GM12878 (cell line): Measurements from ENCODE around the gene CPD. TPM values are rescaled to one million over a fixed set of nuclear protein-coding genes. Genes with fewer than 3 reads are reported as not detected.

Experiments
- ATAC-seq: fragments of 200-7000 bp; cut with Tn5 transposase; 3 replicates; pipeline ENCODE4 v1.9.1; 2020; ENCODE audit warnings: mild to moderate bottlenecking, moderate library complexity
- BruUV-seq: library from RNA; stranded (reverse); fragments of 400-500 nt; replicated peaks from 2 replicates; lab custom pipeline; 2021; lab: Mats Ljungman, UMichigan
- CTCF ChIA-PET: fragments of 300-600 bp; sonication (Branson Sonifier 250); formaldehyde crosslinking; extraction: SDS; loops from one replicate; lab custom pipeline; 2021; ENCODE audit warnings: inconsistent platforms; lab: Yijun Ruan, JAX
- POLR2A ChIA-PET: fragments of 350-600 bp; formaldehyde crosslinking; extraction: SDS; loops from one replicate; lab custom pipeline; 2021; ENCODE audit warnings: inconsistent platforms; lab: Charles Lee
- RAD21 ChIA-PET: fragments of 300-600 bp; sonication (Branson Sonifier 250); formaldehyde crosslinking; loops from one replicate; lab custom pipeline; 2023; ENCODE audit warnings: antibody characterized with exemption; ENCODE audit not compliant: unreplicated experiment; lab: Charles Lee
- SMC1A ChIA-PET: fragments of 300-600 bp; sonication (Branson Sonifier 250); formaldehyde crosslinking; loops from one replicate; lab custom pipeline; 2023; ENCODE audit not compliant: unreplicated experiment, uncharacterized antibody; lab: Charles Lee
- DNase-seq: peaks from one replicate; pipeline ENCODE4 v3.0.0-alpha.2; 2011; ENCODE audit warnings: low read depth, low spot score
- FAIRE-seq: peaks from 3 replicates; lab custom pipeline; 2011; peaks lifted over from hg19 to GRCh38; lab: Jason Lieb, UNC
- H2AFZ ChIP-seq: 2 replicates; pipeline ENCODE4 v1.6.0; 2011; ENCODE audit warnings: low read depth, low read length, control low read depth; ENCODE audit not compliant: control insufficient read depth
- H3K27ac ChIP-seq: 2 replicates; pipeline ENCODE4 v1.5.1; 2011; ENCODE audit warnings: control low read depth; ENCODE audit not compliant: control insufficient read depth, insufficient read depth
- H3K27me3 ChIP-seq, 2 experiments: replicated peaks in 1 of 2; 2 replicates each; pipeline versions ENCODE4 v1.6.0 to v1.6.1; 2011; ENCODE audit warnings: low read length in 1 of 2; ENCODE audit not compliant: control insufficient read depth in 2 of 2, insufficient read depth in 2 of 2
- H3K36me3 ChIP-seq, 2 experiments: 2 replicates each; pipeline ENCODE4 v1.5.1; 2011; ENCODE audit warnings: low read length in 1 of 2; ENCODE audit not compliant: control insufficient read depth in 2 of 2, insufficient read depth in 2 of 2
- H3K4me1 ChIP-seq: 2 replicates; pipeline ENCODE4 v1.6.1; 2011; ENCODE audit warnings: mild to moderate bottlenecking, low read length, moderate library complexity, mixed read lengths; ENCODE audit not compliant: control insufficient read depth, insufficient read depth
- H3K4me2 ChIP-seq: 2 replicates; pipeline ENCODE4 v1.6.0; 2011; ENCODE audit warnings: control low read depth; ENCODE audit not compliant: control insufficient read depth, insufficient read depth
- H3K4me3 ChIP-seq: fragments of 200-600 bp; sonication (generic); 2 replicates; pipeline ENCODE4 v1.5.1; 2016
- H3K79me2 ChIP-seq: 2 replicates; pipeline ENCODE4 v1.6.0; 2011; ENCODE audit warnings: low read length; ENCODE audit not compliant: control insufficient read depth, insufficient read depth
- H3K9ac ChIP-seq: 2 replicates; pipeline ENCODE4 v1.8.0; 2011; ENCODE audit warnings: low read length, control low read depth, mixed read lengths; ENCODE audit not compliant: control insufficient read depth, insufficient read depth
- H3K9me3 ChIP-seq: replicated peaks from 3 replicates; pipeline ENCODE4 v1.5.1; 2011; ENCODE audit warnings: mild to moderate bottlenecking, low read length; ENCODE audit not compliant: control insufficient read depth, insufficient read depth
- H4K20me1 ChIP-seq: 2 replicates; pipeline ENCODE4 v1.6.0; 2011; ENCODE audit not compliant: control insufficient read depth, insufficient read depth
- ATF2 ChIP-seq: IDR thresholded peaks from 2 replicates; pipeline ENCODE4 v1.6.1; 2012; ENCODE audit warnings: low read length, inconsistent platforms
- BRCA1 ChIP-seq: IDR thresholded peaks from 2 replicates; pipeline ENCODE4 v1.6.1; 2011; ENCODE audit warnings: low read depth, low read length, improper control_type of control experiment
- CBX3 ChIP-seq: fragments of 200-600 bp; sonication (generic); IDR thresholded peaks from 2 replicates; pipeline ENCODE4 v1.6.1; 2016; ENCODE audit warnings: low read depth, borderline replicate concordance
- ESRRA ChIP-seq: IDR thresholded peaks from 2 replicates; pipeline ENCODE4 v1.6.1; 2012; ENCODE audit warnings: mild to moderate bottlenecking, low read length, improper control_type of control experiment
- ETV6 ChIP-seq, 2 experiments: fragments of 450-650 bp in 1 of 2; IDR thresholded peaks in 1 of 2; conservative IDR thresholded peaks in 1 of 2; 2 replicates each; pipeline ENCODE4 v1.6.1; 2014; ENCODE audit warnings: antibody characterized with exemption in 1 of 2, borderline replicate concordance in 1 of 2, low read depth in 1 of 2, mild to moderate bottlenecking in 1 of 2, moderate library complexity in 1 of 2
- IRF5 ChIP-seq: fragments of 450-650 bp; IDR thresholded peaks from 2 replicates; pipeline ENCODE4 v1.6.1; 2017; ENCODE audit warnings: borderline replicate concordance
- MTA3 ChIP-seq: IDR thresholded peaks from 2 replicates; pipeline ENCODE4 v1.6.1; 2012; ENCODE audit warnings: low read length, inconsistent platforms, borderline replicate concordance
- TBL1XR1 ChIP-seq: IDR thresholded peaks from 2 replicates; pipeline ENCODE4 v1.6.1; 2012; ENCODE audit warnings: low read depth, low read length, improper control_type of control experiment
- in situ Hi-C: fragments of 300-500 bp; cut with MboI; formaldehyde crosslinking; loops from 9 replicates; pipeline ENCODE4 v1.14.3; 2018; ENCODE audit warnings: mixed read lengths
- intact Hi-C: fragments of 100-400 bp; cut with micrococcal nuclease; formaldehyde crosslinking; loops from one replicate; pipeline ENCODE4 v1.14.2; 2022; ENCODE audit not compliant: unreplicated experiment
- polyA plus RNA-seq, 11 experiments: library from polyadenylated mRNA; depleted of rRNA in 4 of 11; unstranded in 6 of 11; stranded (reverse) in 5 of 11; fragments of >200 nt; fragmentation: Nextera tagmentation in 4 of 11; fragmentation: Illumina TruSeq in 1 of 11; extraction: Ambion mirVana in 4 of 11; extraction: Trizol in 1 of 11; gene quantifications; 1 replicate in 1 of 11; 2 replicates in 10 of 11; pipeline versions ENCODE4 v1.2.1 to v1.2.3, GENCODE V29; 2011 to 2016; ENCODE audit warnings: inconsistent platforms in 2 of 11, missing spikeins in 2 of 11, low read depth in 1 of 11
- total RNA-seq, 4 experiments: library from RNA; depleted of rRNA in 3 of 4; stranded (reverse); fragments of >200 nt in 3 of 4; fragmentation: Illumina TruSeq in 1 of 4; extraction: Trizol in 1 of 4; gene quantifications; 2 replicates each; pipeline versions ENCODE4 v1.2.1 to v1.2.3, GENCODE V29; 2013 to 2021
- TF ChIP-seq, protein P1 (sequence below): fragments of 450-650 bp; IDR thresholded peaks from 2 replicates; pipeline ENCODE4 v1.6.1; 2017; ENCODE audit warnings: mild to moderate bottlenecking, moderate library complexity
- TF ChIP-seq, protein P2 (sequence below), 3 experiments: IDR thresholded peaks in 2 of 3; conservative IDR thresholded peaks in 1 of 3; 2 replicates each; pipeline ENCODE4 v1.5.1; 2011; ENCODE audit warnings: low read depth in 3 of 3, low read length in 3 of 3, mild to moderate bottlenecking in 3 of 3, control low read depth in 2 of 3, moderate library complexity in 2 of 3, inconsistent platforms in 1 of 3, mixed read lengths in 1 of 3; ENCODE audit not compliant: control insufficient read depth in 2 of 3, insufficient read depth in 1 of 3; ENCODE audit errors: extremely low read depth in 1 of 3
- TF ChIP-seq, protein P3 (sequence below): IDR thresholded peaks from 2 replicates; pipeline ENCODE4 v1.6.1; 2011; ENCODE audit warnings: low read depth, mild to moderate bottlenecking, low read length, moderate library complexity, borderline replicate concordance; ENCODE audit errors: extremely low read depth

Gene CPD
- total and polyA plus RNA-seq, 10 of the 15 experiments (the other 5 are each of a cell fraction or from before 2014, with no cell fraction given), result 3.5 to 24.2 (median 15.7) TPM

- TF ChIP-seq, protein P1, sequence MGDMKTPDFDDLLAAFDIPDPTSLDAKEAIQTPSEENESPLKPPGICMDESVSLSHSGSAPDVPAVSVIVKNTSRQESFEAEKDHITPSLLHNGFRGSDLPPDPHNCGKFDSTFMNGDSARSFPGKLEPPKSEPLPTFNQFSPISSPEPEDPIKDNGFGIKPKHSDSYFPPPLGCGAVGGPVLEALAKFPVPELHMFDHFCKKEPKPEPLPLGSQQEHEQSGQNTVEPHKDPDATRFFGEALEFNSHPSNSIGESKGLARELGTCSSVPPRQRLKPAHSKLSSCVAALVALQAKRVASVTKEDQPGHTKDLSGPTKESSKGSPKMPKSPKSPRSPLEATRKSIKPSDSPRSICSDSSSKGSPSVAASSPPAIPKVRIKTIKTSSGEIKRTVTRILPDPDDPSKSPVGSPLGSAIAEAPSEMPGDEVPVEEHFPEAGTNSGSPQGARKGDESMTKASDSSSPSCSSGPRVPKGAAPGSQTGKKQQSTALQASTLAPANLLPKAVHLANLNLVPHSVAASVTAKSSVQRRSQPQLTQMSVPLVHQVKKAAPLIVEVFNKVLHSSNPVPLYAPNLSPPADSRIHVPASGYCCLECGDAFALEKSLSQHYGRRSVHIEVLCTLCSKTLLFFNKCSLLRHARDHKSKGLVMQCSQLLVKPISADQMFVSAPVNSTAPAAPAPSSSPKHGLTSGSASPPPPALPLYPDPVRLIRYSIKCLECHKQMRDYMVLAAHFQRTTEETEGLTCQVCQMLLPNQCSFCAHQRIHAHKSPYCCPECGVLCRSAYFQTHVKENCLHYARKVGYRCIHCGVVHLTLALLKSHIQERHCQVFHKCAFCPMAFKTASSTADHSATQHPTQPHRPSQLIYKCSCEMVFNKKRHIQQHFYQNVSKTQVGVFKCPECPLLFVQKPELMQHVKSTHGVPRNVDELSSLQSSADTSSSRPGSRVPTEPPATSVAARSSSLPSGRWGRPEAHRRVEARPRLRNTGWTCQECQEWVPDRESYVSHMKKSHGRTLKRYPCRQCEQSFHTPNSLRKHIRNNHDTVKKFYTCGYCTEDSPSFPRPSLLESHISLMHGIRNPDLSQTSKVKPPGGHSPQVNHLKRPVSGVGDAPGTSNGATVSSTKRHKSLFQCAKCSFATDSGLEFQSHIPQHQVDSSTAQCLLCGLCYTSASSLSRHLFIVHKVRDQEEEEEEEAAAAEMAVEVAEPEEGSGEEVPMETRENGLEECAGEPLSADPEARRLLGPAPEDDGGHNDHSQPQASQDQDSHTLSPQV, result no peak
- no peak for TF ChIP-seq TBL1XR1
Observed at GRCh38 chr17:30368912-30369720, 9.6 kb upstream of the CPD start (continued).

- H2AFZ ChIP-seq, result no peak overlapping the region
- no peaks in the 10 kb centered on the region for H3K36me3 ChIP-seq
- DNase-seq (no peak), FAIRE-seq (no peak), ATAC-seq (no peak)
- ChIA-PET CTCF (no interaction called here), RAD21 (interaction anchor here (0.7 kb wide), 1 partner anchor 190 kb away, joined by 3 read pairs; no protein-coding TSS in a partner anchor), POLR2A (no interaction called here), SMC1A (interaction anchor here (1.5 kb wide), 1 partner anchor 29 kb away, joined by 3 read pairs; no protein-coding TSS in a partner anchor)
- no peak overlapping the region for H3K4me3 ChIP-seq
- no peaks in the 10 kb centered on the region for H3K79me2 ChIP-seq
- no peaks in the 10 kb centered on the region for H3K9me3 ChIP-seq
- H4K20me1 ChIP-seq, result no peaks in the 10 kb centered on the region
- no peak overlapping the region for H3K4me2 ChIP-seq
- BruUV-seq, result no TSS peak
- intact Hi-C loops (no loop called here), in situ Hi-C loops (no loop called here)
- H3K9ac ChIP-seq, result no peak overlapping the region
- H3K27me3 ChIP-seq, result no peaks in the 10 kb centered on the region
- H3K4me1 ChIP-seq, result no peaks in the 10 kb centered on the region
- H3K27ac ChIP-seq, result no peak overlapping the region
- TF ChIP-seq CBX3 (no peak), TBL1XR1 (no peak), MTA3 (no peak), IRF5 (no peak), ETV6 (conservative IDR thresholded peaks at IDR 0.05 in 1 of 2, IDR thresholded peaks at IDR 0.05 in 1 of 2; ENCODE audit: borderline replicate concordance in 1 of 2, low read depth in 1 of 2) (no peak), BRCA1 (no peak), ESRRA (no peak), ATF2 (no peak)
- TF ChIP-seq, protein P2, sequence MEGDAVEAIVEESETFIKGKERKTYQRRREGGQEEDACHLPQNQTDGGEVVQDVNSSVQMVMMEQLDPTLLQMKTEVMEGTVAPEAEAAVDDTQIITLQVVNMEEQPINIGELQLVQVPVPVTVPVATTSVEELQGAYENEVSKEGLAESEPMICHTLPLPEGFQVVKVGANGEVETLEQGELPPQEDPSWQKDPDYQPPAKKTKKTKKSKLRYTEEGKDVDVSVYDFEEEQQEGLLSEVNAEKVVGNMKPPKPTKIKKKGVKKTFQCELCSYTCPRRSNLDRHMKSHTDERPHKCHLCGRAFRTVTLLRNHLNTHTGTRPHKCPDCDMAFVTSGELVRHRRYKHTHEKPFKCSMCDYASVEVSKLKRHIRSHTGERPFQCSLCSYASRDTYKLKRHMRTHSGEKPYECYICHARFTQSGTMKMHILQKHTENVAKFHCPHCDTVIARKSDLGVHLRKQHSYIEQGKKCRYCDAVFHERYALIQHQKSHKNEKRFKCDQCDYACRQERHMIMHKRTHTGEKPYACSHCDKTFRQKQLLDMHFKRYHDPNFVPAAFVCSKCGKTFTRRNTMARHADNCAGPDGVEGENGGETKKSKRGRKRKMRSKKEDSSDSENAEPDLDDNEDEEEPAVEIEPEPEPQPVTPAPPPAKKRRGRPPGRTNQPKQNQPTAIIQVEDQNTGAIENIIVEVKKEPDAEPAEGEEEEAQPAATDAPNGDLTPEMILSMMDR (IDR thresholded peaks at IDR 0.05 in 2 of 3, conservative IDR thresholded peaks at IDR 0.05 in 1 of 3; ENCODE audit: control insufficient read depth in 2 of 3, extremely low read depth in 1 of 3, insufficient read depth in 1 of 3, low read depth in 3 of 3, low read length in 3 of 3), result no peak
- TF ChIP-seq, protein P3, sequence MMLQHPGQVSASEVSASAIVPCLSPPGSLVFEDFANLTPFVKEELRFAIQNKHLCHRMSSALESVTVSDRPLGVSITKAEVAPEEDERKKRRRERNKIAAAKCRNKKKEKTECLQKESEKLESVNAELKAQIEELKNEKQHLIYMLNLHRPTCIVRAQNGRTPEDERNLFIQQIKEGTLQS, result no peak
Observed at GRCh38 chr17:30369995-30370394, 8.7 kb upstream of the CPD start.
